Fibroblast of skin of scalp (primary cell): ENCODE measurements around the gene TMEM255B.
"Not testable (repeated sequence)": the region's sequence is repeated elsewhere in the genome, so short reads cannot be mapped to it uniquely, and the experiment has no call there.

ENCODE experiments used
- DNase-seq: peaks from one replicate; pipeline ENCODE4 v3.0.0-alpha.2; 2013

TMEM255B gene

GRCh38 chr13:113818700-113819295 lies 59.8 kb downstream of the TMEM255B start:
- DNase-seq = no peak

DNA sequence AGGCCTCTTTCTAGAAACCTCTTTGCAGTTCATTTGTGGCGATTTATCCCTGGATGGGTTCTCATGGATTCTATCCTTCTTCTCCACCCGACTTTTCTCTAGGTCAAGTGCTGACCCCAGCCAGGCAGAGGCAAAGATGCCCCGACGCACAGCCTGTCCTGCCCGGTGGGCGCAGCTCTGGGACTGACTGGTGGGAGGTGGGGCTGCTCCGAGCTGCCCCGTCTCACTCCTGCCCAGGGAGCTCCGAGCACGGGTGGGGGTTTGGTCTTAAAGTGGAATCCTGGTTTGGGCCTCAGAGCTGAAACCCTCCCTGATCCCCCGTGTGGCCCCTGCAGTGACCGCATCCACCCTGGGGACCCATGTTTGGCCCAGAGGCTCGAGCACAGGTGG lies 60.3 kb downstream of the TMEM255B start:
- no peak for DNase-seq

- peak; percentile 35 for DNase-seq
These were observed 61.0 kb downstream of the TMEM255B start for GRCh38 chr13:113819731-113820715.

- DNase-seq = peak; percentile 98
These were observed 62.0 kb downstream of the TMEM255B start for GRCh38 chr13:113820813-113821651.

GRCh38 chr13:113821847-113822246 lies 62.8 kb downstream of the TMEM255B start:
- DNase-seq = no peak

DNA sequence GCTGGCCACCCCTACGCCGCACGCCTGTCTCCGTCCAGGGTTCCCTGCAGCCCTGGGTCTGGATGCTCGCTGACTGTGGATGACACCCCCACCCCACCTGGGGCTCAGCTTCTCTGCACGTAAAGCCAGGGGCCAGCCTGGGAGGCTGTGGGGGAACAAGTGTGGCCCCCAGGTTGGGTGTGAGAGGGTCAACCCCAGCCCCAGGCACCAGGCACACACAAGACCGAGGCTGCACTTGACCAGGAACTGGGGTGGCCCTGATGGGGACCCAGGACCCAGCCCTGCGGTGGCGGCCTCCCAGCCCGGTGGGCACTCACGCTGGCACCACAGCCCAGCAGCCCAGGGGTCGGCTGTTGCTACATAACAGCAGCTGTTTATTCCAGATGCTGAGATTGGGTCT lies 63.2 kb downstream of the TMEM255B start:
- no peak for DNase-seq

DNA sequence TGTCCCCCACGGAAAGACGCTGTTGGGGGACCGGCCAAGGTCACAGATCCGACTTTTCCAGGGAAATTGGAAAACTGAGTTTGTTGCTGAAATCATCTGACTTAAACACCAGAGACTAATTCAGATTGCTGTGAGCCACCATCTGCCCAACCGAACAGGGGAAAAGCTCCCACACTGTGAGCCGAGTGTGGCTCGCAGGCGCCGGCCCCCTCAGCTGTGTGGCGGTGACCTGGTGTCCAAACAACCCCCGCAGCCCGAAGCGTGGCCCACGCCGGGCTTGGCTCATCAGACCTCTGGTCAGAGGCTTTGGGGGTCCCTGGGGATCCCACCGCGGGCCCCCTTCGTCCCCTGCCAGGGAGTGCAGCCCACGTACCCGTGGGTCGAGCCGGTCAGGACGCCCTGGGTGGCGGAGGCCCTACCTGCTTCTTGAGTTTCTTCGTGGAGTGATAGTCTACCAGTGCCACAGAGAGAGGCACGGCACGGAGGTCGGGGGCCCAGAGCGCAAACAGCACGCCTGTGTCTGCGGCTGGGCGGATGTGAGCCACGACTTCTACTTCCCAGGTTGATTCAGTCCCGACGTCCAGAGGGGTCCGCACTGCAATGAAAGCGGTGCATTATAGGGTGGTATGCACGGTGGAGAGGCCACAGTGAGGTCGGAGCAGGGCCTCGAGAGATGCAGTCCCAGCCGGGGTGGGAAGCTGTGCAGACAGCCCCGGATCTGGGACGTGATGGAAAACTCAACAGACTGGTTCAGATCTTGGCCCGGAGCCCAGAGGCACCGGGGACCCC lies 64.1 kb downstream of the TMEM255B start:
- no peak for DNase-seq

GRCh38 chr13:113823771-113824170 lies 64.7 kb downstream of the TMEM255B start:
- no peak for DNase-seq

GRCh38 chr13:113825841-113826240 lies 66.8 kb downstream of the TMEM255B start:
- DNase-seq = no peak

GRCh38 chr13:113826446-113826845 lies 67.4 kb downstream of the TMEM255B start:
- not testable (repeated sequence) for DNase-seq

- no peak for DNase-seq
These were observed 68.0 kb downstream of the TMEM255B start for GRCh38 chr13:113827021-113827420.

GRCh38 chr13:113828282-113828825 lies 69.3 kb downstream of the TMEM255B start:
- DNase-seq = no peak

- DNase-seq = not testable (repeated sequence)
These were observed 71.5 kb downstream of the TMEM255B start for GRCh38 chr13:113830426-113830950.

DNA sequence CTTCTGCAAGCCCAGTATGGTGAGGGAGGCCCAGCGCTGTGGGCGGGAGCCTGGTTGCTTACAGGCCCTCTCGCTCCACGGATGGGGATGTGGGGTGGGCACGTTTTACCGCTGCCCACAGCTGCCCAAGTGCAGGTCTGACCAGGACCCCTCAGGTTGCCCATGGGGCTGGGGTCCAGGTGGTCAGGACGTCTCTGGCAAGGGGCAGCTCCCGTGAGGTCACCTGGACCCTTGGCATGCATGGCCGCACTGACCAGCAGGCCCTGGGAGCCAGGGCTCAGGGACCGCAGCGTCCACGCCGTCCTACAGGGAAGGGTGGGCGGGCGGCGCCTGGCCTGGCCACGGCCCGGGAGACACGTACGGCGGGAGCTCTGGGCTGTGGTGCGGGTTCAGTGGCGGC lies 72.0 kb downstream of the TMEM255B start:
- DNase-seq = no peak

GRCh38 chr13:113832205-113832604 lies 73.2 kb downstream of the TMEM255B start:
- DNase-seq = no peak

DNA sequence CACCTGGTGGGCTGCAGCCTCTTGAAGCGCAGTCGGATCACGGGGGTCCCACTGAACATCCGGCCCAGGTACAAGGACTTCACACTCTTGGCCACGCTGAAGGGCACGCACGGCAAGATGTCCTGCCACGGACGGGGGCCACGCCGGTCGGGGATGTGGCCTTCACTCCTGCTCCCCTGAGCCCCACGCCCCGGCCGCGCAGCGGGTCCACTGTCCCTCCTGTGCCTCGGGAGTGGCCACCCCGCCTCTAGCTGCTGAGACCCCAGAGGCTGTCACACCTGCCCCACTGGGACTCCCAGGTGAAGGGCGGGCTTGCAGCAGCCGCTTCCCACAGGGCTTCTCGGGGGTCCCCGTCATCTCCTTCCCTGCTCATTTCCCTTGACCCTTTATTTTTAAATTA lies 73.6 kb downstream of the TMEM255B start:
- DNase-seq = no peak

- DNase-seq = no peak
These were observed 74.2 kb downstream of the TMEM255B start for GRCh38 chr13:113833111-113833830.

DNA sequence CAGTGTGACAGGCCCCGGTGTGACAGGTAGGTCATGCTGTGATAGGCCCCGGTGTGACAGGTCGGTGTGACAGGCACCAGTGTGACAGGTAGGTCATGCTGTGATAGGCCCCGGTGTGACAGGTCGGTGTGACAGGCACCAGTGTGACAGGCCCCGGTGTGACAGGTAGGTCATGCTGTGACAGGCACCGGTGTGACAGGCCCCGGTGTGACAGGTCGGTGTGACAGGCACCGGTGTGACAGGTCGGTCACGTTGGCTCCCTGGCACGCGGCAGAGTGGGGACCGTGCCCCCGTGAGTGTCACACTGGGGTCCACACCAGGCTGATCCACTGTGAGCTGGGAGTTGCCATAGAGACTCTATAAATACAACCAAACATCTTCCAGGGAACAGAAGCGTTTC lies 75.0 kb downstream of the TMEM255B start:
- not testable (repeated sequence) for DNase-seq

DNA sequence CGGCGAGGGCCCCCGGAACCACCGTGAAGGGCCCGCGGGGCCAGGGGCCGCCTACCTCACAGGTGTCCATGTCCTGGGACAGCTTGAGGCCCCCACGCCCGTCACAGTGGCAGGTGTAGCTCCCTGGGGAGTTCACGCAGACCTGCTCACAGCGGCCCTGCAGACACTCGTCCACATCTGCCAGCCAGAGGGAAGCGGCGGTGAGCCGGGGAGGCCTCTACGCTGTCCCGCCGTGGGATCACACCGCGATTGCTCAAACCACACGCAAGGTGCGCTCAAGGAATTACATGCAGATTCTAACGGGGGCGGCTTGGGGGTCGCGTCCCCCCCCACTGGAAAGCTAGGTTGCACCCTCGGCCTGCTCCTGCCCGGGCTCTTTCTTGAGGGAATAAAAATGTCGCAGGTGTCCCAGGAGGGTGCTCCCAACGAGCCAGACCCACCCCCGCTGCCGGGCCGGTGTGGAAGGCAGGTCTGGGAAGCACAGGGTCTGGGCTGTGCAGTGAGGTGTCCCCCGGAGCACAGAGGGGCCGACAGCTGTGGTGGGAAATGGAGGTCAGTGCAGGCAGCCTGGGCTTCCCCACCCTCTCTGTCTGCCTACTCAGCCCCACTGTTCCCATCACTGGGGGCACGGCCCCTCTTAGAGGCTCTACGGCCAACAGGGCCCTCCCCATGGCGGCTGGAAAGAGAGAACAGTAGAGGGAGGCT lies 75.6 kb downstream of the TMEM255B start:
- no peak for DNase-seq
